ENCODE data around the gene WIZ.

The WIZ gene

GRCh38 chr19:15442142-15442920 lies 7.4 kb downstream of the WIZ start:
- no peak for DNase-seq
- H3K27me3 ChIP-seq: no peaks in the 10 kb centered on the region
- H3K9me3 ChIP-seq: no peaks in the 10 kb centered on the region
- no peak overlapping the region for H3K4me3 ChIP-seq (ENCODE audit: low read depth, low read length)
- H3K36me3 ChIP-seq: no peaks in the 10 kb centered on the region
- no peak for TF ChIP-seq CTCF (IDR thresholded peaks at IDR 0.05; ENCODE audit: low read depth, low read length)
- H3K4me1 ChIP-seq: no peaks in the 10 kb centered on the region

DNA sequence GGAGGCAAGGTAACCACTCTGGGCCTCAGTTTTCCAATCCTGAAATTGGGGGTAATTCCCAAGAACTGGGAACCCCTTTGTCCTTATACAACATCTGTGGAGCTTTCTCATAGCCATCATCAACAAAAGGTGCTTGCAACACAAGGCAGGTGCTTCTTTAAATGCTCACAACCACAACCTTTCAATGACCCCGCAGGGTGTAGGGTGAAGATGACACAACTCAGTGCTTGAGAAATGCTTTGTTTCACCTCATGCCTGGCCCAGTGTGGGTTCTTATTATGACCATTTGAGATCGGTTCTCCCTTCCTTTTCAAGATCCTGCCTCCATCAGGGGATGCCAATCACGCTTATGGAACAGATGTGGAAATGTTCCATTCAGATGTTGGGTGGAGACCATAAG lies 8.4 kb downstream of the WIZ start:
- H3K4me1 ChIP-seq: no peaks in the 10 kb centered on the region
- no peaks in the 10 kb centered on the region for H3K36me3 ChIP-seq
- no peak overlapping the region for H3K4me3 ChIP-seq (ENCODE audit: low read depth, low read length)
- TF ChIP-seq CTCF (IDR thresholded peaks at IDR 0.05; ENCODE audit: low read depth, low read length): no peak
- DNase-seq: no peak
- H3K27me3 ChIP-seq: no peaks in the 10 kb centered on the region
- H3K9me3 ChIP-seq: no peaks in the 10 kb centered on the region

DNA sequence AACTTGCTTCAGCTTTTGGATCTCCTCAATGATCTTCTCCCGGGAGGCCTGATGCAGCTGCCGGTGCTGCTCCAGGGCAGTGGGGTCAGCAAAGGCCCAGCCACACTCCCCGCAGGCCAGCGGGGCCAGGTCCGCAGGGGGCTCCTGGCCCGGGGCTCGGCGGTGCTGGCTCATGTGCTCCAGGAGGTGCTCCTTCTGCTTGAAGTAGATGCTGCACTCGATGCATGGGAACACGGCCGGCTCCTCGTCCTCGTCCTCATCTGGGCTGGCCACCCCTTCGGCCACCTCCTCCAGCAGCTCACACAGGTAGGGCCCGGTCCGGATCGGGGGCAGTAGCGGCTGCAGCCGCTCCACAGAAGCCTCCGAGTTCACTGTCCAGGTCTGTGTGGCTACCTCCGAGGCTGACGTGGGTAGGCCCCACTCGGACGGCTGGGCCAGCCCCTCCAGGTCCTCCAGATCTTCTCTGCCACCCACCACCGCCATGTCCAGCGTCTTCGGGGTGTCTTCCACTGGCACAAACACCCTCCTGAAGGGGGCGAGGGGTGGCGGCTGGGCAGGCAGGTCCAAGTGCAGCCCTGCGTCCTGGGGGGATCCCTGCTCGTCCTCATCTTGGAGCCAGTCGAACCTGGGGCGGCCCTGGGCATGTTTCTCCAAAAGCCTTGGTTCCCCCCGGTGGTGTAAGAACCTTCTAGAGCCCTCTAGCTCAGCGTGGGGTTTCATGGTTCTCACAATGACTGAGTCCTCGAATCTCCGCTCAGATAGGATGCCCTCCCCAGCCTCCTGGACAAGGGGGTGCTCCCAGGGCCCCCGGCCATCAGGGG lies 9.7 kb downstream of the WIZ start:
- no peak for DNase-seq
- no peaks in the 10 kb centered on the region for H3K4me1 ChIP-seq
- no peaks in the 10 kb centered on the region for H3K36me3 ChIP-seq
- no peaks in the 10 kb centered on the region for H3K9me3 ChIP-seq
- H3K27me3 ChIP-seq: no peaks in the 10 kb centered on the region
- no peak for TF ChIP-seq CTCF (IDR thresholded peaks at IDR 0.05; ENCODE audit: low read depth, low read length)
- H3K4me3 ChIP-seq (ENCODE audit: low read depth, low read length): no peak overlapping the region

GRCh38 chr19:15439078-15439799 lies 10.5 kb downstream of the WIZ start:
- Histone ChIP-seq H3K4me3 (ENCODE audit: low read depth, low read length) (no peak overlapping the region), H3K27me3 (no peaks in the 10 kb centered on the region), H3K36me3 (no peaks in the 10 kb centered on the region), H3K9me3 (no peaks in the 10 kb centered on the region), H3K4me1 (no peaks in the 10 kb centered on the region)
- TF ChIP-seq CTCF (IDR thresholded peaks at IDR 0.05; ENCODE audit: low read depth, low read length): no peak
- no peak for DNase-seq

GRCh38 chr19:15438577-15438976 lies 11.2 kb downstream of the WIZ start:
- Histone ChIP-seq H3K4me1 (no peaks in the 10 kb centered on the region), H3K27me3 (no peaks in the 10 kb centered on the region), H3K4me3 (ENCODE audit: low read depth, low read length) (no peak overlapping the region), H3K36me3 (no peaks in the 10 kb centered on the region), H3K9me3 (no peaks in the 10 kb centered on the region)
- TF ChIP-seq CTCF (IDR thresholded peaks at IDR 0.05; ENCODE audit: low read depth, low read length): no peak
- DNase-seq: no peak

Measured in BE2C (cell line).